Measurements from ENCODE around the gene RAB44. TPM values are rescaled to one million over a fixed set of nuclear protein-coding genes. Genes with fewer than 3 reads are reported as not detected.

The RAB44 gene
- total and polyA plus RNA-seq, 3 donors from 2014 or later = 0.09 to 0.56 (median 0.24) TPM

- no peaks in the 10 kb centered on the region for H3K9me3 ChIP-seq
- no peak for DNase-seq
- TF ChIP-seq POLR2A (IDR thresholded peaks at IDR 0.05) (no peak), CTCF (IDR thresholded peaks at IDR 0.05) (no peak)
- H3K27me3 ChIP-seq = no peaks in the 10 kb centered on the region
- 84 to 92% methylated on average over 7 of the region's 7 CpGs for WGBS, 2 donors
- no peak overlapping the region for H3K27ac ChIP-seq
- no peak overlapping the region for H3K4me3 ChIP-seq
- no peaks in the 10 kb centered on the region for H3K4me1 ChIP-seq
- H3K36me3 ChIP-seq (ENCODE audit: low read depth, missing control alignments) = no peaks in the 10 kb centered on the region
- intact Hi-C loops (cut with DNase I; ENCODE audit: low total_unique reads) = no loop called here
These were observed 2.6 kb downstream of the RAB44 start for GRCh38 chr6:36700071-36700812.

- Histone ChIP-seq H3K27ac (no peak overlapping the region), H3K4me1 (no peaks in the 10 kb centered on the region), H3K27me3 (no peaks in the 10 kb centered on the region), H3K36me3 (ENCODE audit: low read depth, missing control alignments) (no peaks in the 10 kb centered on the region), H3K9me3 (no peaks in the 10 kb centered on the region), H3K4me3 (no peak overlapping the region)
- intact Hi-C loops (cut with DNase I; ENCODE audit: low total_unique reads) = no loop called here
- 81 to 86% methylated on average over 3 of the region's 3 CpGs for WGBS, 2 donors
- TF ChIP-seq POLR2A (IDR thresholded peaks at IDR 0.05) = no peak
- TF ChIP-seq CTCF (IDR thresholded peaks at IDR 0.05) = no peak
- DNase-seq = no peak
These were observed 3.2 kb downstream of the RAB44 start for GRCh38 chr6:36700831-36701230.

GRCh38 chr6:36701401-36701991 is 3.9 kb downstream of the RAB44 start:
- no peak for DNase-seq
- 69 to 92% methylated on average over 2 to 3 of the region's 3 CpGs for WGBS, 2 donors
- no peaks in the 10 kb centered on the region for H3K4me1 ChIP-seq
- H3K9me3 ChIP-seq = no peaks in the 10 kb centered on the region
- no peak overlapping the region for H3K27ac ChIP-seq
- no peak overlapping the region for H3K4me3 ChIP-seq
- no peaks in the 10 kb centered on the region for H3K36me3 ChIP-seq (ENCODE audit: low read depth, missing control alignments)
- H3K27me3 ChIP-seq = no peaks in the 10 kb centered on the region
- TF ChIP-seq CTCF (IDR thresholded peaks at IDR 0.05) = no peak
- TF ChIP-seq POLR2A (IDR thresholded peaks at IDR 0.05) = no peak
- intact Hi-C loops (cut with DNase I; ENCODE audit: low total_unique reads) = no loop called here

- no peak overlapping the region for H3K4me3 ChIP-seq
- no peaks in the 10 kb centered on the region for H3K9me3 ChIP-seq
- H3K4me1 ChIP-seq = no peaks in the 10 kb centered on the region
- intact Hi-C loops (cut with DNase I; ENCODE audit: low total_unique reads) = no loop called here
- no peaks in the 10 kb centered on the region for H3K27me3 ChIP-seq
- WGBS, 2 donors = 91 to 94% methylated on average over 3 of the region's 3 CpGs
- DNase-seq = no peak
- H3K36me3 ChIP-seq (ENCODE audit: low read depth, missing control alignments) = no peaks in the 10 kb centered on the region
- no peak overlapping the region for H3K27ac ChIP-seq
- no peak for TF ChIP-seq POLR2A (IDR thresholded peaks at IDR 0.05)
These were observed 5.0 kb downstream of the RAB44 start for GRCh38 chr6:36702656-36703055.

GRCh38 chr6:36703081-36703606 is 5.5 kb downstream of the RAB44 start:
- Histone ChIP-seq H3K36me3 (ENCODE audit: low read depth, missing control alignments) (no peaks in the 10 kb centered on the region), H3K27ac (no peak overlapping the region), H3K27me3 (no peaks in the 10 kb centered on the region), H3K9me3 (no peaks in the 10 kb centered on the region), H3K4me1 (no peaks in the 10 kb centered on the region), H3K4me3 (no peak overlapping the region)
- intact Hi-C loops (cut with DNase I; ENCODE audit: low total_unique reads) = no loop called here
- DNase-seq = no peak
- no peak for TF ChIP-seq CTCF (IDR thresholded peaks at IDR 0.05)
- no peak for TF ChIP-seq POLR2A (IDR thresholded peaks at IDR 0.05)
- WGBS, 2 donors = 80 to 87% methylated on average over 5 of the region's 5 CpGs

Measured in testis (tissue), 3 donors.